GM21390 (cell line): ENCODE results near the gene OR52H1.
A peak's percentile ranks its signal among the peaks of the same experiment; 100 is the strongest.
"Not testable (repeated sequence)": the region's sequence is repeated elsewhere in the genome, so short reads cannot be mapped to it uniquely, and the experiment has no call there.

Experiments
- ATAC-seq: cut with Tn5 transposase; IDR thresholded peaks from one replicate; pipeline ENCODE4 v1.9.1; 2021; ENCODE audit not compliant: unreplicated experiment

OR52H1 gene

GRCh38 chr11:5548440-5548839 is at the start of gene OR52H1:
Gene OR52H1, minus strand, starts transcription at chr11:5548540. Its CDS starts 3,035 bp downstream, at chr11:5545505.
- ATAC-seq: no peak

- no peak for ATAC-seq
Measured at GRCh38 chr11:5597953-5598352, 49.6 kb upstream of the OR52H1 start.

- ATAC-seq: peak; percentile 44
Measured at GRCh38 chr11:5596607-5597201, 48.4 kb upstream of the OR52H1 start, which contains the start of gene TRIM6. Gene TRIM6, plus strand, starts transcription at chr11:5596637. Its CDS starts 261 bp downstream, at chr11:5596898.

- ATAC-seq: no peak
Measured at GRCh38 chr11:5593146-5593545, 44.8 kb upstream of the OR52H1 start.

- ATAC-seq: no peak
Measured at GRCh38 chr11:5592615-5593014, 44.3 kb upstream of the OR52H1 start.

GRCh38 chr11:5591613-5592012 is 43.3 kb upstream of the OR52H1 start:
- ATAC-seq: no peak

- not testable (repeated sequence) for ATAC-seq
Measured at GRCh38 chr11:5589906-5590305, 41.6 kb upstream of the OR52H1 start.

GRCh38 chr11:5584458-5584857 is 36.1 kb upstream of the OR52H1 start:
- ATAC-seq: not testable (repeated sequence)

GRCh38 chr11:5581014-5581413 is 32.7 kb upstream of the OR52H1 start:
- ATAC-seq: no peak

- no peak for ATAC-seq
Measured at GRCh38 chr11:5580577-5580976, 32.2 kb upstream of the OR52H1 start, which contains the start of gene OR52B6. Gene OR52B6, plus strand, starts transcription at chr11:5580877. Its CDS starts 0 bp downstream, at chr11:5580877.

- ATAC-seq: no peak
Measured at GRCh38 chr11:5577101-5577500, 28.8 kb upstream of the OR52H1 start.

- no peak for ATAC-seq
Measured at GRCh38 chr11:5575152-5575551, 26.8 kb upstream of the OR52H1 start.

GRCh38 chr11:5574654-5575053 is 26.3 kb upstream of the OR52H1 start:
- no peak for ATAC-seq

GRCh38 chr11:5564259-5565019 is 16.1 kb upstream of the OR52H1 start:
- ATAC-seq: no peak

GRCh38 chr11:5557751-5558150 is 9.4 kb upstream of the OR52H1 start:
- ATAC-seq: no peak

GRCh38 chr11:5556596-5557188 is 8.4 kb upstream of the OR52H1 start:
- ATAC-seq: no peak

GRCh38 chr11:5553343-5553742 is 5.0 kb upstream of the OR52H1 start:
- ATAC-seq: no peak

- ATAC-seq: peak; percentile 63
Measured at GRCh38 chr11:5550440-5551095, 2.2 kb upstream of the OR52H1 start.

GRCh38 chr11:5547982-5548381 is 358 bp downstream of the OR52H1 start:
- no peak for ATAC-seq

GRCh38 chr11:5546457-5546856 is 1.9 kb downstream of the OR52H1 start:
- ATAC-seq: no peak

- ATAC-seq: no peak
Measured at GRCh38 chr11:5541427-5541826, 6.9 kb downstream of the OR52H1 start.
